Retinal pigment epithelial cell (primary cell): ENCODE measurements around the gene KY.

ENCODE experiments used
- DNase-seq: peaks from one replicate; pipeline ENCODE4 v3.0.0-alpha.2; 2010; ENCODE audit warnings: low read depth
- H3K4me3 ChIP-seq: 2 replicates; pipeline ENCODE4 v1.5.1; 2011; ENCODE audit warnings: mild to moderate bottlenecking, low read length, control low read depth, moderate library complexity
- TF ChIP-seq, protein P1 (sequence below): conservative IDR thresholded peaks from 2 replicates; pipeline ENCODE4 v1.5.1; 2011; ENCODE audit warnings: low read depth, low read length, control low read depth, inconsistent platforms

Gene KY

DNA sequence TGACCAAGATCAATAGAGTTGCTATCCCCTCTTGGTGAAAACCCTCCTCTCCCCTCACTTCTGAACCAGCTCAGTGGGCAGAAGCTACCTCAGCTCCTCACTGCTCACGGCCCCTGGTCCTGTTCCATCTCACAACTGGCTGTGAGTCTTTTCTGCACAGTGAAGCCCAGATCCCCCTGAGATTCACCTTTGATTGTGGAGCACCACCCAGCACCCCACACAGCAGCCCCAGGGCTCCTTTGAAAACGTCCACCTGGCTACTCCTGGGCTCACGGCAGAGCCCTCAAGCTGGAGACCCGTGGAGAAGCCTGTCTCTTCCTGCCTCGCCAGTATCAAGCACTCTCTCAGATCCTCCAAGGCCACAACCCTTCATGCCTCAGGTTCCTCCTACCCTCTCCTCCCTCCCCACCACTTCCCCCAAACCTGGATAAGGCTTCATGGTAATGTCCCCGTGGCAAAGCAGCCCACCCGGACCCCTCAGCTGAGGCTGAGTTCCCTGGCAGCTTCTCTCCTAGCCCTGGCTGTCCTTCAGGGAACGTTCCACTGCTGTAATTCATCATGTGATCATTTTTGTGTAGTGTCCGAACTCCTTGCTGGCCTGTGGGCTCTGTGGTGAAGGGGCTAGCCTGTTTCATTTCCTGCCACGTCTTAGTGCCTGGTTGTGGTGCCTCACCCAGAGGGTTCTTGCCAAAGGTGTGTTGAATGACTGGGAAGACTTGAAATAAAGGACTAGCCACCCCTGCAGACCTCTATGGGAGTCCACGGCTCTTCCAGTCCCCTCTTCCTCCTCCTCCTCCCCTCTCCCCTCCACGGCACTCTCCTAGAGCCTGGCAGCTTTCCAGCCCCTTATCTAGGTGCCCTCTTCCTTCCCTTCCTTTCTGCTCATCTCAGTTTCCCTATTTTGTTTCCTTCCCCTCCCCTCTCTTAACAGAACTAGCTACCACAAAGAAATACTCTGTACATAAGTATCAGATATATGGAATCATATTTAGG, 44.5 kb downstream of the KY start:
- H3K4me3 ChIP-seq: no peak overlapping the region
- TF ChIP-seq, protein P1, sequence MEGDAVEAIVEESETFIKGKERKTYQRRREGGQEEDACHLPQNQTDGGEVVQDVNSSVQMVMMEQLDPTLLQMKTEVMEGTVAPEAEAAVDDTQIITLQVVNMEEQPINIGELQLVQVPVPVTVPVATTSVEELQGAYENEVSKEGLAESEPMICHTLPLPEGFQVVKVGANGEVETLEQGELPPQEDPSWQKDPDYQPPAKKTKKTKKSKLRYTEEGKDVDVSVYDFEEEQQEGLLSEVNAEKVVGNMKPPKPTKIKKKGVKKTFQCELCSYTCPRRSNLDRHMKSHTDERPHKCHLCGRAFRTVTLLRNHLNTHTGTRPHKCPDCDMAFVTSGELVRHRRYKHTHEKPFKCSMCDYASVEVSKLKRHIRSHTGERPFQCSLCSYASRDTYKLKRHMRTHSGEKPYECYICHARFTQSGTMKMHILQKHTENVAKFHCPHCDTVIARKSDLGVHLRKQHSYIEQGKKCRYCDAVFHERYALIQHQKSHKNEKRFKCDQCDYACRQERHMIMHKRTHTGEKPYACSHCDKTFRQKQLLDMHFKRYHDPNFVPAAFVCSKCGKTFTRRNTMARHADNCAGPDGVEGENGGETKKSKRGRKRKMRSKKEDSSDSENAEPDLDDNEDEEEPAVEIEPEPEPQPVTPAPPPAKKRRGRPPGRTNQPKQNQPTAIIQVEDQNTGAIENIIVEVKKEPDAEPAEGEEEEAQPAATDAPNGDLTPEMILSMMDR: no peak
- DNase-seq: no peak

DNA sequence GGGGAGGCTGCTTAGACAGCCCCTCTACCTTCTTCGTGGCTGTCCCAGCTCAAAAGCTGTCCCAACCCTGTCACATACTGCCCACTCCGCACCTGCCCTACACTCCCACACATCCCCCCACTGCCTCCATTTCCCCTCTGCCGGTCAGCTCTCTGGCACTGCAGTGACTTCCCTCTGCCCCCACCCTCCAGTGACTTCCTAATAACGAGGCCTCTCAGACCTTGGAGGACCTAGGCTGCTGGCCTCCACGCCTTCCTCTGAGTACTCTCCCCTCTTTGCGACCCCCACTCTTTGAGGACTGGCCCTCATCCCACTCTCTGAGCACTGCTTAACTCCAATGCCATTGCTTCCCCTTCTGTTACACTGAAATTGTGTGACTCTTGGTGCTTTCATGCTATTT, 45.3 kb downstream of the KY start:
- no peak overlapping the region for H3K4me3 ChIP-seq
- TF ChIP-seq, protein P1: no peak
- DNase-seq: no peak

DNA sequence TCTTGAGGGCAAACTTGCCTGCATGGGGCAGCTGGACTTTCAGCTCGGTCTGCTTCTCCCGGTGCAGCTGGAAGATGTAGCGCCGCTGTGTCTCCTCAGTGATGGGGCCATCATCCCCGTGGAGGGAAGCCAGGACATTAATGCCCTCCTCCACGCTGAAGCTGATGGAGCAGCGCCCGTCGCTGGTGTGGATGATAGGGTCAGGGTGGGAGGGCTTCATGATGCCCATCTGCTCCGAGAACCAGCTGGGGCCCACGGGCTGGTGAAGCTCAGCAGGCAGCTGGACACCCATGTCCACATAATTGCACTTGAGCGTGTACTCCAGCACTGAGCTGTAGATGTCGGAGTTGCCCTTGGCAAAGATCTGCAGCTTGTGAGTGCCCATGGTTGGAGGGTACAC, 46.9 kb downstream of the KY start:
- TF ChIP-seq, protein P1: no peak
- H3K4me3 ChIP-seq: no peak overlapping the region
- no peak for DNase-seq

- no peak overlapping the region for H3K4me3 ChIP-seq
- TF ChIP-seq, protein P1: no peak
- DNase-seq: no peak
Measured at GRCh38 chr3:134603480-134603879, 47.3 kb downstream of the KY start.

- TF ChIP-seq, protein P1: no peak
Measured at GRCh38 chr3:134602440-134602814, 48.4 kb downstream of the KY start.

GRCh38 chr3:134601539-134602439, 49.0 kb downstream of the KY start:
- TF ChIP-seq, protein P1: no peak
- H3K4me3 ChIP-seq: no peak overlapping the region
- peak; percentile 10 for DNase-seq

More at GRCh38 chr3:134602440-134602814, 48.4 kb downstream of the KY start:
- no peak for DNase-seq
- H3K4me3 ChIP-seq: no peak overlapping the region
